SKM-1 treated with dmso at 0.1 percent for 144 hours (cell line): ENCODE data around the gene CAMK2N1.

Experiments used
- DNase-seq: peaks from one replicate; lab custom pipeline; 2025; ENCODE audit not compliant: unreplicated experiment; lab: John Stamatoyannopoulos, UW

Gene CAMK2N1

DNA sequence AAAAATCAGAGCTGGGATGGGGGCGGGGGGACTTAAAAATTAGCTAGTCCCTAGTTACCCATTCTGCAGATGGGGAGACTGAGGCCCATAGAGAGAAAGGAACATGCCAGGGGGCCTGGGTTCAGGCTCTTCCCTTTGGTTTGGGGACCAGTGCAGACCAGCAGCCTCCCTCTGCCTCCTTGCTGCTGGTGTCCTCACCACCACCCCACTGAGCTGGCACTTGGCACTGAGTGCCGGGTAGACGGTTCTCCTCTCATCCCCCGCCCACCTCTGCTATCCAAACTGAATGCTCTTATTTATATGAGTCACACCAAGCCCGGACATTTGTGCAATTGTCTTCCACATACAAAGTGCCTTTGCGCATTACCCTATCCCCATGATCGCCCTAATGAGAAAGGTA lies 39.2 kb downstream of the CAMK2N1 start:
- DNase-seq: no peak

DNA sequence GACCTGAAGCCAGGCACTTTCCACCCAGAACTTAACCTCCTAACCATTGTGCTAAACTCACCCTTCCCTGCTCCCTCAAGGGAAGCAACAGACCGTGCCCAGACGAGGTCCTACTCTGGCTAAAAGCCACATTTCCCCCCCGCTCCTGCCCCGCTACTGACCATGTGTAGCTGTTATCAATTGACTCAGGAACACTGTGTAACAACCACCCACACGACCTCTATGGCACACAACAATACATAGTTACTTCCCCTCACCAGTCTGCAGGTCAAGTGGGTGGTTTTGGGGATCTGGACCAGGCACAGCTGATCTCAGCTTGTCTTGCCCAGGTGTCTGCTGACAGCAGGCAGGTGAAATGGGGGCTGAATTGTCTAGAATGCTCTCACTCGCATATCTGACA lies 40.1 kb downstream of the CAMK2N1 start:
- DNase-seq: no peak

DNA sequence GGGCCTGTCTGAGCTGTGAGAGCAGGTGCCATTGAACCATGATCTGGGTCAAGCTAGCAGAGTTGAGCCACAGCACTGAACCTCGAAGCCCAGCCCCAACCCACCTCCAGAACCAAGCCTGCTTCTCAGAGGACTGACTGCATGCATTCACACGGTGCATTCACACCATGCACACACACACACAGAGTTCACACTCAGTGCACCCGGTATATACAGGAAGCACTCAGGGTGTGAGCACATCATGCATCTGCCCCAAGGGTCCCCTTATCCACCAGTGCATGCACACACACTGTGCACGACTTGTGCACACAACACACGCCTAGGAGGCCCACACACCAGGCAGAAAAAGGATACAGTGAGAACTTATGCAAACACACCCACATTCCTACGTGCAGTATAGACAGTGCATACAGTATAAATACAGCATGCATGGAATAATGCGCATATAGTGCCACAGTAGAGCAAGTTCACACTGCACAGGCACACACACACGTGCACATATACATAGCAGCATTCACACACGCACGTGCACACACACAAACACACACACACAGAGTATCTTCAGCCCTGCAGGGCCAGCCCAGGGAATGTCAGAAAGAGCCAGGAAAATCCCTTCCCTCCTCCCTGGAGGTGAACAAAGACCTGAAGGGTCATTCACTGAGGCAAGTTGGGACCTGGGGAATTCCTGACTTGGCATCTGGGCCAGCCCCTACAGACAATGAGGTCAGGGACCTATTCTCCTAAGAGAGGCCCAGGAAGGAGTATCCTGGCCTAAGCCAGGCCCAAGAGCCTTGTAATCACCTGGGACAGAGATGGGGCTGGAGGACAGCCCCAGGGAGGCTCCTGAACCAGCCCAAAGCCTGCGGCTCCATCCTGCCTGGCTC lies 42.1 kb downstream of the CAMK2N1 start:
- no peak for DNase-seq

DNA sequence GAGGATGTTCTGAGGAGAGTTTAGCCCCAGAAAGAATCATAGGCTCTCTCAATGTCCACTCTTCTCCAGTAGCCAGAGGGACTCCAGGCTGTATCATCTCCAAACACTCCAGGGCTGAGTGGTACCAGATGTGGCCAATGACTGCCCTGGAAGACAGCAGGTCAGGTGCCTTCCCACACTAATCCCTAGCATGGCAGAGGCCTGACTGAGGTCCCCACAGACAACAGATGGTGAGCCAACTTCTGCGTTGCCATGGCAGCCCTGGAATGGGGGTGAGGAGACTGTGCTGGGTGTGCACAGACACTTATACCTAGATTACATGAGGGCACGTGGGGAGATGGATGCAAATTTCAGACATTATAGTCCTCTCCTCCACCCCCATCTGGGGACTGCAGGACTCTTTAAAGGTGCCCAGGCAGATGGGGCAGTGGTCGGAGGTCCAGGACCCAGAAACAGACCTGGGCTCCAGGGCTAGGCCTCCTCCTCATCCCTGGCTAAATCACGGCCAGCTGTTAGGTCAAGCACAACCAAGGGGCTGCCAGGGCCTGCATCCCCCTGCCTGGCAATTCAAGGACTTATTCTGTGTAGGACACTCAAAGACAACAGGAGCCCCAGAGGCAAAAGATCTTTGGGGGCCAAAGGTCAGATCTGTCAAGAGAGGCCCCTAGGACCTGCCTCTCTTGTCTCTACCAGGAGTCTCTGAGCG lies 42.9 kb downstream of the CAMK2N1 start:
- DNase-seq: no peak

DNA sequence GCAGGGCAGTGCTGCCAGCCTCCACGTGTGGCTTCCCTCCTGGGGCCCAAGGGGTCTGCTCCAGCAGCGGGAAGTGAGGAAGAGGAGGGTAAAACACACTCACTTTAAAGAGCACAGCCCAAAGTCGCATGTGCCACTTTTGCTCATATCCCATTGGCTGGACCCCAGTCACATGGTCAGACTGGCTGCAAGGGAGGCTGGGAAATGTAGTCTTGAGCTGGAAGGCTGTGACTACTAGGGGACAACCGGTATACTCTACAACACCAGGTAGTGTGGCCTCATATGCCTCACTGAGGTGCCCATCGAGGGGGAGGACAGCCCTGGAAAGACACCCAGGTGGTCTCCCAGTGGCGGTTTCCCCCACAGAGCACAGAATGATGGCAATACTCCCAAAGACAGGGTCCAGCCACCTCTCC lies 45.2 kb downstream of the CAMK2N1 start:
- no peak for DNase-seq

DNA sequence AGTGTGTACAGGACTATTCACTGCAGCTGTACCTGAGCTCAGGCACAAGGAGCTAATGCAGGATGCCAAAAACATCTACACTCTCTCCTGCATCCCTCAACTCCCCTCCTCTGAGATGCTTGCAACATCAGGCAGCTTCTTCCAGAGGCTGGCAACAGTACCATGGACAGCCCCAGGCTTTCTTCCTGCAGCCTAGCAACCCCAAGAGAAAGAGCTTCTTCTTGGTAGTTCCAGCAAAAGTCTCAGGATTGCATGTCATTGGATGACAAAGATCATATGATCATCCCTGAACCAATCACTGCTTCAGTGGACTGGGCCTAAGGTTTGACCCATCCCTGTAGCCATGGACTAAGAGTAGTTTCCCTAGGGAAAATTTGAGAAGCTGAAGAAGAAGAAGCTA lies 46.7 kb downstream of the CAMK2N1 start:
- DNase-seq: no peak

DNA sequence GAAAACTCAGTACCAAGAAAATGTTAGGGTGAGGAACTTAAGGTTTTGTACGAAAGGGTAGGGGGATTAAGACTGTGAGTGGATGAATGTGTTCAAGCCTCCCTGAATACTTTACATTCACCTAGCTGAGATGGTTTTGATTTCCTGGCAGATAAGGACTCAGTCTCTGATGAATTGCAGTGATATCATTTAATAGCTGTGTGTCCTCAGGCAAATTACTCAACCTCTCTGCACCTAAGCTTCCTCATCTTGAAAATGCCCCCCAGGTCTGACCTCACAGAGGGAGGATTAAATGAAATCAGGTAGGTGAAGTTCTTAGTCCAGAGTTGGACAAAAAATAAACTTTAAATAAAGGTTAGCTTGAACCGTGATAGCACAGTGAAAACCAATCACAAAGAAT lies 48.4 kb downstream of the CAMK2N1 start:
- no peak for DNase-seq

DNA sequence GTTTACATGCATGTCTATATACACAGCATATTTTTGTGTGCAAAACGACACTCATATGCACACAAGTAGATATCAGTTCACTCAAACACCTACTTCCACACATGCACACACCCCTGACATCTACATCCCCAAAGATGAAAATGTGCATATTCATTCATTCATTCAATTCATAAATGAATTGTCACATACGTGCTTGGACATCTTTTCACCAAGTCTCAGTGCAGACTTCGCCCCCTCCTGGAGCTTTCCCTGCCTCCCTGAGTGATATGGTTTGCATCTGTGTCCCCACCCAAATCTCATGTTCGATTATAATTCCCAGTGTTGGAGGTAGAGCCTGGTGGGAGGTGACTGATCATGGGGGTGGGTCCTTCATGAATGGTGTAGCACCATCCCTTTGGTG lies 53.1 kb downstream of the CAMK2N1 start:
- no peak for DNase-seq
